Caco-2 (cell line): ENCODE data around the gene OTULINL. TPM values are rescaled to one million over a fixed set of nuclear protein-coding genes. Genes with fewer than 3 reads are reported as not detected.

Source experiments
- BruUV-seq: library from RNA; stranded (reverse); fragments of 400-500 nt; replicated peaks from 2 replicates; lab custom pipeline; 2021; lab: Mats Ljungman, UMichigan
- CTCF ChIA-PET: fragments of 300-600 bp; sonication (Branson Sonifier 250); formaldehyde crosslinking; loops from one replicate; lab custom pipeline; 2022; ENCODE audit warnings: antibody characterized with exemption; lab: Charles Lee
- POLR2A ChIA-PET: fragments of 300-600 bp; sonication (Branson Sonifier 250); formaldehyde crosslinking; loops from one replicate; lab custom pipeline; 2022; ENCODE audit warnings: antibody characterized with exemption; lab: Charles Lee
- DNase-seq, 2 experiments: peaks; one replicate each; pipeline versions ENCODE4 v3.0.0 to v3.0.0-alpha.2; 2020 to 2022
- H3K27me3 ChIP-seq: replicated peaks from 2 replicates; pipeline ENCODE4 v1.6.0; 2011; ENCODE audit warnings: low read length; ENCODE audit not compliant: control insufficient read depth, insufficient read depth
- H3K36me3 ChIP-seq: 2 replicates; pipeline ENCODE4 v1.5.1; 2011; ENCODE audit warnings: low read length; ENCODE audit not compliant: control insufficient read depth, insufficient read depth
- H3K4me1 ChIP-seq: fragments of 250-450 bp; sonication (Bioruptor Pico); 2 replicates; pipeline ENCODE4 v1.5.1; 2020; ENCODE audit warnings: mild to moderate bottlenecking
- H3K4me3 ChIP-seq: 2 replicates; pipeline ENCODE4 v1.5.1; 2011; ENCODE audit warnings: low read depth, mild to moderate bottlenecking, control low read depth, low read length
- H3K9me3 ChIP-seq: fragments of 250-450 bp; sonication (Bioruptor Pico); 2 replicates; pipeline ENCODE4 v1.5.1; 2020; ENCODE audit warnings: mild to moderate bottlenecking, moderate library complexity
- H3K27ac Mint-ChIP-seq: one replicate; pipeline ENCODE4 v1.8.0; 2022; ENCODE audit warnings: mixed read lengths; ENCODE audit not compliant: unreplicated experiment
- H3K27me3 Mint-ChIP-seq: one replicate; pipeline ENCODE4 v1.8.0; 2022; ENCODE audit warnings: mixed read lengths; ENCODE audit not compliant: insufficient read depth, unreplicated experiment
- H3K36me3 Mint-ChIP-seq: one replicate; pipeline ENCODE4 v1.8.0; 2022; ENCODE audit warnings: mild to moderate bottlenecking, mixed read lengths; ENCODE audit not compliant: insufficient read depth, unreplicated experiment
- H3K4me1 Mint-ChIP-seq: one replicate; pipeline ENCODE4 v1.8.0; 2022; ENCODE audit warnings: low read depth, mixed read lengths; ENCODE audit not compliant: unreplicated experiment
- H3K4me3 Mint-ChIP-seq: one replicate; pipeline ENCODE4 v1.8.0; 2022; ENCODE audit warnings: mild to moderate bottlenecking, moderate library complexity, mixed read lengths; ENCODE audit not compliant: unreplicated experiment
- H3K9me3 Mint-ChIP-seq: one replicate; pipeline ENCODE4 v1.8.0; 2022; ENCODE audit warnings: mixed read lengths; ENCODE audit not compliant: unreplicated experiment
- CTCF ChIP-seq, 2 experiments: fragments of 200-600 bp in 1 of 2; IDR thresholded peaks; 1 replicate in 1 of 2; 2 replicates in 1 of 2; pipeline versions ENCODE4 v1.5.1 to v1.8.0; 2011 to 2022; ENCODE audit warnings: antibody characterized with exemption in 1 of 2, control low read depth in 1 of 2, inconsistent platforms in 1 of 2, low read depth in 1 of 2, low read length in 1 of 2, mild to moderate bottlenecking in 1 of 2, moderate library complexity in 1 of 2; ENCODE audit not compliant: insufficient read depth in 1 of 2, severe bottlenecking in 1 of 2, unreplicated experiment in 1 of 2
- intact Hi-C: fragments of 100-400 bp; cut with micrococcal nuclease; formaldehyde crosslinking; loops from one replicate; pipeline ENCODE4 v1.10.0; 2022; ENCODE audit not compliant: unreplicated experiment
- total RNA-seq: library from RNA; stranded (reverse); gene quantifications from 2 replicates; pipeline ENCODE4 v1.2.3, GENCODE V29; 2022

OTULINL gene
- total RNA-seq, 1 experiment from 2014 or later = 18.3 TPM

GRCh38 chr5:14556015-14556414 is 25.6 kb upstream of the OTULINL start:
- H3K27me3 ChIP-seq = no peaks in the 10 kb centered on the region
- ChIA-PET CTCF (no interaction called here), POLR2A (no interaction called here)
- H3K4me3 ChIP-seq = no peak overlapping the region
- Mint-ChIP-seq H3K36me3 (no peaks in the 10 kb centered on the region), H3K4me3 (no peak overlapping the region), H3K4me1 (peaks cover 20% of the 10 kb centered on the region), H3K27me3 (no peaks in the 10 kb centered on the region), H3K27ac (no peak overlapping the region), H3K9me3 (no peaks in the 10 kb centered on the region)
- intact Hi-C loops = no loop called here
- peaks cover 14% of the 10 kb centered on the region for H3K4me1 ChIP-seq
- no peaks in the 10 kb centered on the region for H3K9me3 ChIP-seq
- DNase-seq = no peak
- BruUV-seq = no TSS peak
- no peak for TF ChIP-seq CTCF (IDR thresholded peaks at IDR 0.05; ENCODE audit: insufficient read depth in 1 of 2, low read depth in 1 of 2, low read length in 1 of 2, severe bottlenecking in 1 of 2, unreplicated experiment in 1 of 2)
- H3K36me3 ChIP-seq = no peaks in the 10 kb centered on the region

DNA sequence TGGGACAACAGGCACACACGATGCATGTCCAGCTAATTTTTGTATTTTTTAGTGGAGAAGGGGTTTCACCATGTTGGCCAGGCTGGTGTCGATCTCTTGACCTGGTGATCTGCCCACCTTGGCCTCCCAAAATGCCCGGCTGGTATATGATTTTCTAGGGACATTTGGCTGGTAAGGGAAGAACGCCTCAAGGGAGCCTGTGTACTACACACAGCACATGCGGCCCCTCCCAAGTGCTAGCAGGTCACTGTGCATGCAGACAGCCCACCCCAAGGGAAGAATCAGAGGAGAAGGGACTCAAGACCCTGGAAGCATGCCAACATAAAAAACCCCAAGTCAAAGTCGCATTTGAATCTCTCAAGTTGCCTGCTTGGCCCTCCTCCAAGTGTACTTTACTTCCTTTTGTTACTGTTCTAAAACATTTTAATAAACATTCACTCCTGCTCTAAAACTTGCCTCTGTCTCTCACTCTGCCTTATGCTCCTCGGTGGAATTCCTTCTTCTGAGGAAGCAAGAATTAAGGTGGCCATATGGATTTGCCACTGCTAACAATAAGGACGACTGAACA is 24.3 kb upstream of the OTULINL start:
- Histone ChIP-seq H3K27me3 (no peaks in the 10 kb centered on the region), H3K4me3 (no peak overlapping the region), H3K9me3 (no peaks in the 10 kb centered on the region), H3K4me1 (0 out of 2 replicates have a peak, but pooled peaks cover 6% of the 10 kb centered on the region), H3K36me3 (no peaks in the 10 kb centered on the region)
- TF ChIP-seq CTCF (IDR thresholded peaks at IDR 0.05; ENCODE audit: insufficient read depth in 1 of 2, low read depth in 1 of 2, low read length in 1 of 2, severe bottlenecking in 1 of 2, unreplicated experiment in 1 of 2) = no peak
- Mint-ChIP-seq H3K9me3 (no peaks in the 10 kb centered on the region), H3K27ac (no peak overlapping the region), H3K4me1 (peaks cover 17% of the 10 kb centered on the region), H3K27me3 (no peaks in the 10 kb centered on the region), H3K36me3 (no peaks in the 10 kb centered on the region), H3K4me3 (no peak overlapping the region)
- no TSS peak for BruUV-seq
- intact Hi-C loops = no loop called here
- CTCF ChIA-PET = no interaction called here
- POLR2A ChIA-PET = no interaction called here
- DNase-seq = no peak

- H3K36me3 ChIP-seq = no peaks in the 10 kb centered on the region
- no peak for TF ChIP-seq CTCF (IDR thresholded peaks at IDR 0.05; ENCODE audit: insufficient read depth in 1 of 2, low read depth in 1 of 2, low read length in 1 of 2, severe bottlenecking in 1 of 2, unreplicated experiment in 1 of 2)
- no peak overlapping the region for H3K4me3 ChIP-seq
- Mint-ChIP-seq H3K9me3 (no peaks in the 10 kb centered on the region), H3K27me3 (no peaks in the 10 kb centered on the region), H3K4me3 (no peak overlapping the region), H3K36me3 (no peaks in the 10 kb centered on the region), H3K4me1 (peaks cover 17% of the 10 kb centered on the region), H3K27ac (no peak overlapping the region)
- H3K4me1 ChIP-seq = 0 out of 2 replicates have a peak, but pooled peaks cover 6% of the 10 kb centered on the region
- POLR2A ChIA-PET = no interaction called here
- BruUV-seq = no TSS peak
- no peak for DNase-seq
- CTCF ChIA-PET = interaction anchor here (0.7 kb wide), 1 partner anchor 13 kb away, joined by 3 read pairs; no protein-coding TSS in a partner anchor
- intact Hi-C loops = no loop called here
- H3K27me3 ChIP-seq = no peaks in the 10 kb centered on the region
- H3K9me3 ChIP-seq = no peaks in the 10 kb centered on the region
Measured at GRCh38 chr5:14557791-14558415, 23.7 kb upstream of the OTULINL start.
